HG02571 (cell line): Measurements from ENCODE around the gene MTFR1L.

Source experiments
- ATAC-seq: cut with Tn5 transposase; IDR thresholded peaks from one replicate; pipeline ENCODE4 v1.9.1; 2021; ENCODE audit warnings: mild to moderate bottlenecking, moderate library complexity; ENCODE audit not compliant: unreplicated experiment

The MTFR1L gene

GRCh38 chr1:25861316-25862286, 41.8 kb downstream of the MTFR1L start:
- ATAC-seq, result no peak

- no peak for ATAC-seq
These were observed 43.2 kb downstream of the MTFR1L start for GRCh38 chr1:25862785-25863485.

GRCh38 chr1:25863486-25864262, 43.9 kb downstream of the MTFR1L start:
- ATAC-seq, result no peak

- ATAC-seq, result no peak
These were observed 44.7 kb downstream of the MTFR1L start for GRCh38 chr1:25864434-25864833.

GRCh38 chr1:25866288-25866687, 46.5 kb downstream of the MTFR1L start:
- no peak for ATAC-seq

GRCh38 chr1:25867210-25867991, 47.6 kb downstream of the MTFR1L start:
- no peak for ATAC-seq

GRCh38 chr1:25869909-25870606, 50.3 kb downstream of the MTFR1L start:
- ATAC-seq, result no peak

- no peak for ATAC-seq
These were observed 50.9 kb downstream of the MTFR1L start for GRCh38 chr1:25870614-25871013.

GRCh38 chr1:25871086-25871703, 51.4 kb downstream of the MTFR1L start:
- no peak for ATAC-seq

- ATAC-seq, result no peak
These were observed 52.1 kb downstream of the MTFR1L start for GRCh38 chr1:25871704-25872494.

- no peak for ATAC-seq
These were observed 53.0 kb downstream of the MTFR1L start for GRCh38 chr1:25872713-25873112.

GRCh38 chr1:25873120-25873519, 53.4 kb downstream of the MTFR1L start:
- no peak for ATAC-seq

GRCh38 chr1:25874209-25874608, 54.5 kb downstream of the MTFR1L start:
- ATAC-seq, result no peak

- no peak for ATAC-seq
These were observed 54.9 kb downstream of the MTFR1L start for GRCh38 chr1:25874635-25875153.

GRCh38 chr1:25875154-25875855, 55.6 kb downstream of the MTFR1L start, which contains the start of gene PAQR7:
TSS of gene PAQR7 (minus strand) at chr1:25875708. CDS start at chr1:25863839, 11,869 bp downstream.
- no peak for ATAC-seq

- no peak for ATAC-seq
These were observed 56.3 kb downstream of the MTFR1L start for GRCh38 chr1:25875856-25876692.

GRCh38 chr1:25876693-25877077, 56.9 kb downstream of the MTFR1L start:
- no peak for ATAC-seq
